GM19043 (cell line): ENCODE results near the gene ELAVL2.

Experiments used
- ATAC-seq: cut with Tn5 transposase; IDR thresholded peaks from one replicate; pipeline ENCODE4 v1.9.1; 2021; ENCODE audit warnings: low read depth; ENCODE audit not compliant: unreplicated experiment

The ELAVL2 gene

DNA sequence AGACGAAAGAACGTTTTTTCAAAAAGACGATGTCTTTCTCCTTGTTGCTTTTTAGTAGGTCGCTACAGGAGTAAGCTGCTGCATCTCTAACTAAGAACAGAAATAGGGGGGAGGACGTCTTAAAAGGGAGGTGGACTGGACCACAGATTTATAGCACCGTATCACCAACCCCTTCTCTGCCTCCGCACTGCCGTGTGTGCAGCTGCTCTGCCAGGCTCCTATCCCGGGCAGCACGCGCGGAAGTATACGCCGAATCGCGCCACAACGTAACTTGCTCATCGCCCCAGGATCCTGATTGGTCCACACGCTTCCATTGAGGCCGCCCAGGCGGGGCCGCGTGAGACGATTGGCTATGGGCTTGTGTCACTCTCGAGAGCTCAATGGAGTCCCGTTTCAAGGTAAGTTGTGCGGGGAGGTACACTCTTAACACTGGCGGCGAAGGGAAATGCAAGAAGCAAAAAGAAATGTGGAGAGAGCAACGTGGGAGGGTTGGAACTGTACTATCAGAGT lies at the start of gene ELAVL2:
ELAVL2 (minus strand) TSS at position 121 of the 510 bp plus-strand sequence. CDS start 64,006 bp downstream, outside the sequence.
- no peak for ATAC-seq

DNA sequence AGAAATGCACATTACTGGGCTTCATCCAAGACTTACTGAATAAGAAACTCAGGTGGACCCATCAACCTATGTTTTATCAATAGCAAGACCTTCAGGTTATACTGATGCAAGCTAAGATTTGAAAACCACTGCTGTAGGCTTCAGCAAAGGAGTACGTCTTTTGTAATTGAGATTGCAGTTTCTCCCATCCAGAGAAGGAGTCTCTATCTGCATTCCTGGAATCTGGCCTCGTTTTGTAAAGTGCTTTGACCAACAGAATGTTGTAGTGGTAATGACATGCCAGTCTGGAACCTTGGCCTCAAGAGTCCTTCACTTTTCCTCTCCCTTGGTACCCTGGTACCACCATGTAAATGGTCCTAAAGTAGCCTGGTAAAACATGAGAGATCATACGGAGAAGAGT lies 32.2 kb upstream of the ELAVL2 start:
- no peak for ATAC-seq

DNA sequence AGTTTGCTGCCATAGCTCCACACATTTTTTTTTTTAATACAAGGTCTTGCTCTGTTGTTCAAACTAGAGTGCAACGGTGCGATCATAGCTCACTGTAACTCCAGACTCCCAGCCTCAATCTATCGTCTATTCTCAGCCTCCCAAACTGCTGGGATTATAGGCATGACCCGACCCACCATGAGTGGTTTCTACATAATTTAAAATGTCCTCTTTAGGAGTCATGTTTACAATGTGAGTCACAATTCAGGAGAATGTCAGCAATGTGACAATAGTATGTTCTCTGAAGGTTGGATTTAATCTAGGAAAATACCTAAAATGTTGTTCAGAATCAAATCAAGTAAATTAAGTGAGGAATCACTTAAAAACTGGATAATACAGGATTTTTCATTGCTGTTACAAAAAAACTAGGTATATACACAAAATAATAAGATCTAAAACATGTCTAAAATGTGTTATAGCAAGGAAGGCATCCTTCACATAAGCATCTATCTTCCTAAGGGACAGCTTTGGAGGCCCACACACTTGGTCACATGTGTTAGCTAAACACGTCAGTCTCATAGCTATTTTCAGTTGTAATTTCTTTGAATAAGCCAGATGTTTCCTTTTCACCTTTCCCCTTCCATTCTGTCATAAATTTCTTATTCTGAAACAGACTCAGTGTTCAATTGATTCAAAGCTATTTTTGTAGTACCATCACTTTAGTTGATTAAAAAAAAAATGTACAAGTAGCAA lies 30.0 kb upstream of the ELAVL2 start:
- ATAC-seq: no peak

DNA sequence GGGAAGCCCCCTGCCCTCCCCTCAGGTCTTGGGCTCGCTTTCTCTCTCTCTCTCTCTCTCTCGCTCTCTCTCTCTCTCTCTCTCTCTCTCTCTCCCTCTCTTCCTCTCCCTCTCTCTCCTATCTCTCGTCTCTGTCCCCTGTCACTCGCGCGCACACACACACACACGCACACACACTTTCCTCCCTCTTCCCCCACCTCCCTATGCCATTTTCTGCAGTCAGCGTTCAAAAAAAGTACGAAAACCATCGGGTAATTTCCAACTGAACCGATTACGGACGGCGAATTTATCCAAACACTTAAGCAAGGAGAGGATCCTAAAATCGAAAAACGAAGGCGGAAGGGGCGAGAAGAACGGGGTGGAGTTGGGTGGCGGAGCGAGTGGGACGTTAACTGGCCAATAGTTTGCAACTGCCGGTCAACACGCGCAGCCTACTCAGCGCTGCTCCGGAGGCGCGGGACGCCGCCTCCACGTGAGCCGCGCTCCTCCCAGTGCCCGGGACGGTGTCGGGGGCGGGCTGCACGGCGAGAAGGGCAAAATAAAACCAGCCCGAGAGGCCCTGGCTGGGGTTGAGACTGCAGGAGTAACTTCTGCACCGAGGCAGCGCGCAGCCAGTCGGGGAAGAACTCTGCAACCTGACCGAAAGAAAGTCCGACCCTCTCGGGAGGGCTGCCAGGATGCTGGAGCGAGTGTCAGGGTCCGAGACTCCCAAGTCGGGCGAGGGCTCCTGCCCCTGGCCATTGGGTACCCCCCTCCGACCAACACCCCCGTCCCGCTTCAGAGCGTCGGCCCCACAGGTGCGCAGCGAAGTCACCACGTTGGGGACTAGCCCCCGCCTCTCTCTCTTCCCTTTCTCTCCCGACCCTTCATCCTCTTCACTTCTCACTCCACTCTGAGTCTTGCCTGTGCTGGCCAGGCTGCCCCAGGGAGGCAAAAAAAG lies 24.9 kb upstream of the ELAVL2 start:
- no peak for ATAC-seq

DNA sequence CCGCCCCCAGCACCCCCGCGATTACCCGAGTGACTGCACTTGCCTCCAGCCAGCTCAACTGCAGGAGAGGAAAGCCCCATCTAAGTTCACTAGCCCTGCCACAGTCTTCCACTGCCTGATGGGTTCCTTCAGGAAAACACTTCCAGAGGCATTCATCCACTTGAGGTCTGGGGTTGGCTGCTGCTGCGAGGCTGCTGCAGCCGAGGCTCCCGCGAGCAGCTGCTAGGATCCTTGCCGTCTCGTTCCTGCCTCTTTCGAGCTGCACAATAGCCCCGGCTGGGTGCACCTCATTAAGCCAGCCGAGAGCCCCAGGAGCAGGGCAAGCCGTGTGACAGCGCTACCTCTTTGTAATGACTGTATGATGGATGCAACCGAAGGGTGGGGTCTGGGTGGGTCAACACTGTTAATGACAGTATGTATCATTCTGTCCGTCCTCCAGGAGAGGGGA lies 24.2 kb upstream of the ELAVL2 start:
- ATAC-seq: no peak

DNA sequence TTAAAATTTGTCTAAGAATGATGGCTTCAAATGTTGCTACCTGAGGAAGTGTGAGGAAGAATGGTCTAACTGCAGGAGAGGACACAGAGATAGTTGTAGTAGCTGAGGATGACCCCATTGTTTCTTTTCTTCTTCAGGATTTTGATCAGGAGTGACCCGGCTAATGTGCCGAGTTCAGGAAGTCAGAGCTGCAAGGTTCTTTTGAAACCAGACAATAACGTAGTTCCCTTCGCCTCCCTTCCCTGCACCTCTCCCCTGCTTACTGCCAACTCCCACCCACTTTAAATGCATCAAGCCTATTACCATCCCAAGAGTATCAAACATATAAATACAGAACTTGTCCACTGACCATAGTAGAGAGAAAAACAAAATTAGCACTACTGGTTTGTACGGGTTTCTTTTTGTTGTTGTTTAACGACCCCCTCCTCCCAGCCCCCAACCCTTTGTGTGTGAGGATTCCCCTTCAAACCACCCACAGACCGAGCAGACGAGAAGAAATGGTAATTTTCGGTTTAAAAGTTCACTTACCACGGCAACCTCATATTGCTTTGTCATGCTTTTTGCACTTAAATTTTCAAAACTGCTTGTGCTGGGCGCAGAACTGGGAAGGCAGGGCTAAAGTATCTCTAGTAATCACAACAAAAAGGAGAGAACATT lies 23.5 kb upstream of the ELAVL2 start:
- ATAC-seq: no peak

DNA sequence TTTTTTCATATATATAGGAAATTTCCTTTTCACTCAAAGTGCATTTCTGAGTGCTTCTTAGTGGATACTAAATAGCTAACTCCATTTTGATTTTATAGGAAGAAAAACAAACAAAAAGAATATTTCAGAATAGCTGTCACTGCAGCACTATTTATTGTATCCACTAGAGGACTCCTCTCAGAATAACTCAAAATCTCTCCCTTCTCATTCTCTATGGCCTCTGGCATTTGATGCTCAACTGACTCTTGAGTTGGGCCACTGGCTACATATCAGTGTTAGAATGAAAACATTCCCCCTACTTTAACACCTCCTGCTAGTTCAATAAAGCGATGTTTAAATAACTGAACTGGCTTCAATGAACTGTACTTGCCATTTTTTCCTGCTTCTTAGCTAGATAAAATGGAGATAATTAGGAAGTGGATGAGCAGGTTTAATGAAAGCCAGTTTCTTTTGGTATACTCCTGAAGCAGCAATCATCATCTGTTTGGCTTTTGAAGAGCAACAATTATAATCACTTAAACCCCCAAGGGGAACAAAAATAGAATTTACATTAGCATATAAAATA lies 16.6 kb upstream of the ELAVL2 start:
- ATAC-seq: no peak

DNA sequence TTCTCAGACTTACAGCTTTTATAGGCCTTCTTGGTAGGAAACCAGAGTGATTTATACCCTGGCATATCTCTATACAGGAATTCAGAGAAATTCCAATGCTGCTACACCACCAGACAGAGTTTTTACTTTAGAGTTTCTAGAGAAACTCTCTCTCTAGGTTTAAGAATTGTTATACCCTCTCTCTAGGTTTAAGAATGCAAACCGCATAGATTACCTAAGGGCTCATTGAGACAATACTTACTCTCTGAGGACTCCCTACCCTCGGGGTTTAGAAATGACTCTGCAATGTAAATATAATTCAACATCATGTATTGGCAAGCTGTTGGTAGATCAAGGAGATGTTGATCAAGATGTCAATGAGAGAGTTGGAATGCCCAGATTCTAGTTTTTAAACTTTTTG lies 15.3 kb upstream of the ELAVL2 start:
- ATAC-seq: no peak

DNA sequence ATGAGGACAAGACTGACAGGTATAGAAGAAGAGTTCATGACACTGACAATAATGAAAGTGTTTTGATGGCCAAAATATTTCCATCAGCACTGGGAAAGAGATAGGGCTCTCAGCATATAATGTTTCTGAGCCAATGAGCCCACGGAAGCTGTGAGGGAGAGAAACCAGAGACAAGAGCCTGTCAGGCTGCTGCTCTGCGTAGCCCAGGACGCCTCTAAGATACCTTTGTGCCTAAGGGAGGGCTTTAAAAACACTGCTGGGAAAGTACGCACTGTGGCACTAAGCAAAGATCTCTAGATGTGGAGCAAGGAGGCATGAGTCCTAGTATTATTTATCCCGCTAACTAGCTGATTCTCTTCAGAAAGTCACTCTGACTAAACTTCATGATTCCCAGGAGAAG lies 11.0 kb upstream of the ELAVL2 start:
- no peak for ATAC-seq

DNA sequence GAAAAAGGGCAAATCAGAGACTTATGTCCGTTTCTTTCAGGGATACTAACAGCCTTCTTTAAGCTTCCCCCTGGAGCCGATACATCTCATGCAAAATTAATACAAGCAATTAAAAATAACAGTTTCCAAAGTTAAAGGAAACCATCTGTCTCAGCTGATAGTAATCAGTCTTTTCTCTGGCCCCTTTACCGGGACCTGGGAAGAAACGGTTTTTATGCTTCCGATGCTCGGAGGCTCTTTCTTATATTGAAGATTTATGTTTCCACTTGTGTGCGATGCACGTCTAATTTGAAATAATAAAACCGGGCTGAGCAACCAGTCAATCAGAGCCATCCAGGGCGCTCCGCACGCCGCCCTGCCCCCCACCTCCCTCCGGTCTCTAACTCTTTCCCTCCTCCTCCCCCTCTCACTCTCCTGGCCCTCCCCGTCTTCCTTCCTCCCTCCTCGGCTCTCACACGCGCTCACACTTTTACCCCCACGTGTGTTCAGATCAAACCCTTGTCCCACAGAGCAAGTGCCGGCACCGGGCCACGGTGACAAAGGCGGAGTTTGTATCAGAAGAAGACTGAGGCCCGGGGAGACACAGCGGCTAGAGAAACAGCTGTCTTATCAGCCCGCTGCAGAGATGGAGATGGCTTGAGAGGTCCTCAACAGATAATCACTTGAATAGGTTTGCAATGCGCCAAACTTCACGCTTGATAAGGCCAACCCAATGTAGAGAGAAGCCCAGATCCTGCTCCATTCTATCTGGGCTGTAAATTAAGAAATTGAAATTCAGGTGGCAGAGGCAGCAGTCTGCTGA lies 5.1 kb upstream of the ELAVL2 start:
- ATAC-seq: no peak

DNA sequence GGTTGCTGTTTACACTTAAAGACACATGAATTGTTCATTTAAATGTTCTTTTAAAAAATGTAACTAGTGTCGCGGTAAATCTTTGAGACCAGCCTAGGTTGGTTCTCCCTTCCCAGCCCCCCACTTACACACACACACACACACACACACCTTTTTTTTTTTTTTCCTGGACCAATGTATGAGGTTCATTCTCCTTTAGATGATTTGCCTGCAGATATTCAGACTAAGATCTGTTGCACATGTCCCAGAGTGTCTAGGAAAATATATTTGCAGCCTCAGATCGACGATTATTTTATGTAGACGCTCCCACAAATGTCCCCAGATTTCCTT lies 4.4 kb upstream of the ELAVL2 start:
- ATAC-seq: no peak

DNA sequence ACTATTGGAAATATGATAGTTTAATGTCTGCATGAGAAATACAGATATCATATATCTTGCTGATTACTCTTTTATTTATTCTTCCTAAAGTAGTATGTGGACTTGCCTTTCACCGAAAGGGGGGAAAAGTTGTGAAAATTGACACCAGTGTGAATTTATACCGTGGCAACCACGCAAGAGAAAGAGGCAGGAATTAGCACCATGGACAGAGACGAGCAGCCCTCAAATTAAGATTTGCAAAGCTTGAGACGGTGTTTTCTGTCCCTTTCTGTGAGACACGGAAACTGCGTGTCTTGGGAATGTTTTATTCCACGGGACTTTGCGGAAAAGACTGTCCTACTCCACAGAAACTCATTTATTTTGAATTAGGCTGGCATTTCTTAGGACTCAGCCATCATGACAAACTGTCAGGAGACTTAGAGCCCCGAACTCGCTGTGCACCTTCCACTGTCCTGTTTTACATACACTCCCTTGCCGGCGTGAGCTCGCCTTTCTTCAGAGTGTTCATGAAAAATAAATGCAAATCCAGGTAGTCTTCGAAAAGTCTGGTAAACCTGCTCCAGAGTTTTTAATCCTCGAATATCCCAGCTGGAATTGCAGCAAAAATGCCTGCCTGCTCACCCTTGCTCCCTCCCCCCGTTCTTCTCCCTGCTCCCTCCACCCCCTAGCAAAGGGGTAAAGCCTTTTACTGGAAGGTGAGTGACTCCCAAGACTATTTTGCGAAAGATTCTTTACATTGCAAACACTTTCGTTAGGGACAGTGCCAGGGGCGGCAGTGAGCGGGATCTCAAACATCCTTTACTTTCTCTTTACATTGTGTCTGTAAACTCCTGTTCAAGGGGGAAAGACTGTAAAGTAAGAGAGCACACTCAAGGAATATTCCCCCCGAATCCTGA lies 3.8 kb upstream of the ELAVL2 start:
- no peak for ATAC-seq

DNA sequence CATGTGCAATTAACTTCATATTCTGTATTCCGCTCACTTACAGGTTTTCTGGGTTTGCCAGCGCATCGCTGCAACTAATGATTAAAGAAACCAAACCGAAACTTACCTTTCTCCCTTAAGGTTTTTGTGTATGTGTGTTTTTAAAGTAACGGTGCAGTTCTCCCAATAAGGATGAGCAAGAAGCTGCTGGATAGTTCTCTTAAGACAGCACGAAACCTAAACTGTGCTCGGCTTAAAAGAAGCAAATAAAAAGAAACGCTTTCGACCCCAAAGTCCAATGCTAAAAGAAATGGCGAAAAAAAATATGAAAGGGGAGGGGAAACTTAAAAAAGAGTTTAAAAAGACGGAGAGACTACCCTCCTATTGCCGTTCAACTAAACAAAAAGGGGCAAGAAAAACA lies 340 bp downstream of the ELAVL2 start:
- ATAC-seq: no peak

DNA sequence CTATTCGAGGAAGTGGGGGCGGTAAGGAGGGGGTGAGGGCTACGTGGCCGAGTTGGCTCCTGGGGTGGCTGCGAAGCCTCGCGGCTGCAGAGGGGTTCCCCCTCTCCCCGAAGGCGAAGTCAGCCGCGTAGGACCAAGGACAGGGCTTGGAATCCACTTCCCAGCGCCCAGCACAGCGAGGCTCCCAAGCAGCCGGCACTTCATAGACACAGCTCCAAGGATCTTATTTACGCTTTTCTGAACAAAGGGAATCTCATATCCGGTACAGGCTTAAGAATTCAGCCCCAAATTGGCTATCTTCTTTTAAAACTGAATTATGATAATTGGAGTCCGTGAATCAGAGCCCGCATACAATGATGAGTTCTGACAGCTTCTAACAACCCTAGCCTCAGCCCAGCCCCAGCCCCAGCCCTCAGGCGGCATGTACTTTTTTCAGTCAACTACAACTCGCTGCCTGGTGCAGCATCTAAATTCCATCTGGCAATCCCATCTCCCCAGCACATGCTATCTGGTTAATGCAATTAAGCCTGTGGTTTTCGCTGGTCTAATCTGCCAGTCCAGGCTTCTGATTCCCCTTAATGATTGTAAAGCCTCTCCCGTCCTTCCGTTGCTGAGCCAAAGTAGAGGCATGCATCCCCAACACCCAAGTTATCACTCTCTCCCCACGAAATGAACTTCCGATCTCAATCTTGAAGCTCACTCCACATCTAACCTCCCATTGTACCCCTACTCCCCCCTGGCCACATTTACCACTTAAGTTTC lies 1.0 kb downstream of the ELAVL2 start:
- no peak for ATAC-seq

DNA sequence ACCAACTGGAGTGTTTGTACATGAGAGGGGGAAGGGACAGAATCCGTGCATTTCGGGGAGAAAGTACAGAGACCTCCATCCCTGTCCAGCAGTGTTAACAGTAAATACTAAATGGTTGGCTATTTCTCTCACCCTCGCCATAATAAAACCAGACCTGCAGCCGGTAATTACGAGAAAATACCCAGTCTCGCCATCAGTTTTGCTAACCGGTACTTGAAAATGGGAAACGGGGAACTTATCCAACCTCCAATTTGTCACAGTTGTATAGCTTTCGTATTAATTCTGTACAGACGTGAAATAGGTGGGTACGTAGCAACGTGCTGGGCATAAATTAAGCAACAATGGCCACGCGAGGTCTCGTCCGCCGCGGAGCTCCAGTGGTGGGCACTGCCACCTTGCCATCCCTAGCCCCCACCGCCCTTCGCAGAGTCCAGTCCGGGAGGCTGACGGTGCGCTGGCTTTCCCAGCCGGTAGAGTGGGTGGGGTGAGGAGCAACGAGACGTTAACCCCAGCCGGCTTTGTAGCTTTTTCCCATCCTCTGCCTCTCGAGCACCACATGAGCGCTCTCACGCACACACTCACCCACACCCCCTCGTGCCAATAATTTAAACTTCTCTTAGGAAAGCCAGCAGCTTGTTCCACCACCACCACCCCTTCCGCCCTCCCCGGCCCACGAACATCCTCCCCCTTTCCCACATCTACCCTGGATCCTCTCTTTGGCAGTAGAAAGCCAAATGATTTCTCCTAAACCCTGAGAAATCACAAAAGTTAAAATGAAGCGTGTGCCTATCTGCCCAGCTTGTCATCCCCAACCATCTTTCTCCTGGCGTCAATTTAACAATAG lies 1.8 kb downstream of the ELAVL2 start:
- ATAC-seq: no peak

DNA sequence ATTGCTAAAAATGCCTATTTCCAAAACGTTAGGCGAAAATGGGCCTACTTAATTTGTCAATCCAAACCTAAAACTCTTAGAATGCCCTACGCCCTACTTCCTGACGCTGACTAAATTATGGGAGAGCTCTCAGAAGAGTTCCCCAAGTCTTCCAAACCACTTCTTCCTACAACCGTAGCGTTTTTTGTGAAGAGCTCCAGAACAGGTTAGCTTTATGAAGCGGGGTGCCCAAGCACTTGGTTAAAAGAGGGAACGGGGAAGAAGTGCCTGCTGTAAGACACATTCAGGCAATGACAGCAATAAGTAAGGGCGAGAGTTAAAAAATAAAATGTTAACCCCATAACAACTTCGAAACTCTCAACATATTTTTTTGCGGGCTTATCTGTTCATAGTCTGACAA lies 2.8 kb downstream of the ELAVL2 start:
- ATAC-seq: no peak
